ENCODE results near the gene RAMAC.
"Not testable (repeated sequence)": the region's sequence is repeated elsewhere in the genome, so short reads cannot be mapped to it uniquely, and the experiment has no call there.

The RAMAC gene

GRCh38 chr15:82985688-82986441, at the start of gene RAMAC:
Gene RAMAC (plus strand): TSS chr15:82986210. CDS start chr15:82989019, 2,809 bp downstream.
- DNase-seq, result peak; percentile 85

GRCh38 chr15:82936966-82937711, 48.9 kb upstream of the RAMAC start:
- DNase-seq, result no peak

GRCh38 chr15:82937712-82938058, 48.3 kb upstream of the RAMAC start:
- no peak for DNase-seq

- DNase-seq, result not testable (repeated sequence)
These were observed 46.3 kb upstream of the RAMAC start for GRCh38 chr15:82939678-82940077.

- no peak for DNase-seq
These were observed 43.3 kb upstream of the RAMAC start for GRCh38 chr15:82942691-82943090.

- DNase-seq, result no peak
These were observed 42.8 kb upstream of the RAMAC start for GRCh38 chr15:82943176-82943575.

- DNase-seq, result no peak
These were observed 42.0 kb upstream of the RAMAC start for GRCh38 chr15:82944056-82944455.

- no peak for DNase-seq
These were observed 41.2 kb upstream of the RAMAC start for GRCh38 chr15:82944821-82945220.

- no peak for DNase-seq
These were observed 40.7 kb upstream of the RAMAC start for GRCh38 chr15:82945326-82945725.

GRCh38 chr15:82946155-82946701, 39.8 kb upstream of the RAMAC start:
- DNase-seq, result no peak

GRCh38 chr15:82950295-82950694, 35.7 kb upstream of the RAMAC start:
- no peak for DNase-seq

GRCh38 chr15:82950746-82951370, 35.2 kb upstream of the RAMAC start:
- no peak for DNase-seq

GRCh38 chr15:82951472-82952157, 34.4 kb upstream of the RAMAC start:
- DNase-seq, result no peak

- DNase-seq, result no peak
These were observed 33.6 kb upstream of the RAMAC start, which contains the start of gene HOMER2 for GRCh38 chr15:82952158-82953081. Gene HOMER2 (minus strand): TSS chr15:82952720. CDS start chr15:82952535, 185 bp downstream.

GRCh38 chr15:82958638-82959037, 27.4 kb upstream of the RAMAC start:
- DNase-seq, result no peak

- no peak for DNase-seq
These were observed 26.6 kb upstream of the RAMAC start for GRCh38 chr15:82959423-82959822.

GRCh38 chr15:82960766-82961165, 25.2 kb upstream of the RAMAC start:
- no peak for DNase-seq

- DNase-seq, result no peak
These were observed 22.3 kb upstream of the RAMAC start for GRCh38 chr15:82963471-82964341.

GRCh38 chr15:82964890-82965289, 21.1 kb upstream of the RAMAC start:
- DNase-seq, result no peak

- DNase-seq, result no peak
These were observed 19.3 kb upstream of the RAMAC start for GRCh38 chr15:82966671-82967071.

- no peak for DNase-seq
These were observed 17.9 kb upstream of the RAMAC start for GRCh38 chr15:82968066-82968465.
